IPS-18c (cell line): Measurements from ENCODE around the gene TPP1.

Source experiments
- H3K4me3 ChIP-seq: 2 replicates; pipeline ENCODE4 v1.7.0; 2013; ENCODE audit warnings: low read depth, mild to moderate bottlenecking, low read length, moderate library complexity; ENCODE audit not compliant: insufficient read depth
- H3K9me3 ChIP-seq: one replicate; pipeline ENCODE4 v1.6.1; 2013; ENCODE audit warnings: mild to moderate bottlenecking, low read length, moderate library complexity; ENCODE audit not compliant: control insufficient read depth, insufficient read depth

TPP1 gene

GRCh38 chr11:6619004-6619745 is at the start of gene TPP1:
Gene TPP1 (minus strand): TSS chr11:6619422. CDS start chr11:6619400, 22 bp downstream.
- Histone ChIP-seq H3K4me3 (peak within 1 kb of the TSS; percentile 69), H3K9me3 (no peaks in the 10 kb centered on the region)

- H3K4me3 ChIP-seq = no peak overlapping the region
Observed at GRCh38 chr11:6667733-6668374, 48.6 kb upstream of the TPP1 start.

GRCh38 chr11:6666302-6667183 is 47.3 kb upstream of the TPP1 start:
- Histone ChIP-seq H3K9me3 (no peaks in the 10 kb centered on the region), H3K4me3 (no peak overlapping the region)

More at GRCh38 chr11:6667733-6668374, 48.6 kb upstream of the TPP1 start:
- H3K9me3 ChIP-seq = no peaks in the 10 kb centered on the region

GRCh38 chr11:6664551-6664950 is 45.3 kb upstream of the TPP1 start:
- no peaks in the 10 kb centered on the region for H3K9me3 ChIP-seq
- H3K4me3 ChIP-seq = no peak overlapping the region

GRCh38 chr11:6663794-6664469 is 44.7 kb upstream of the TPP1 start:
- Histone ChIP-seq H3K4me3 (no peak overlapping the region), H3K9me3 (no peaks in the 10 kb centered on the region)

- no peak overlapping the region for H3K4me3 ChIP-seq
- no peaks in the 10 kb centered on the region for H3K9me3 ChIP-seq
Observed at GRCh38 chr11:6660712-6661111, 41.5 kb upstream of the TPP1 start.

GRCh38 chr11:6658647-6659046 is 39.4 kb upstream of the TPP1 start:
- H3K4me3 ChIP-seq = no peak overlapping the region

GRCh38 chr11:6657346-6657745 is 38.1 kb upstream of the TPP1 start:
- Histone ChIP-seq H3K4me3 (no peak overlapping the region), H3K9me3 (no peaks in the 10 kb centered on the region)

More at GRCh38 chr11:6658647-6659046, 39.4 kb upstream of the TPP1 start:
- no peaks in the 10 kb centered on the region for H3K9me3 ChIP-seq

- Histone ChIP-seq H3K9me3 (no peaks in the 10 kb centered on the region), H3K4me3 (peak overlapping the region; percentile 68; the same call in 1 of the 2 replicates)
Observed at GRCh38 chr11:6656936-6657335, 37.7 kb upstream of the TPP1 start.

GRCh38 chr11:6656584-6656915 is 37.3 kb upstream of the TPP1 start:
- peak overlapping the region; percentile 68; the same call in 1 of the 2 replicates for H3K4me3 ChIP-seq
- no peaks in the 10 kb centered on the region for H3K9me3 ChIP-seq

GRCh38 chr11:6655790-6656583 is 36.8 kb upstream of the TPP1 start, which contains the start of gene DCHS1:
Gene DCHS1 (minus strand): TSS chr11:6655809. CDS start chr11:6641613, 14,196 bp downstream.
- Histone ChIP-seq H3K4me3 (peak within 1 kb of the TSS; percentile 68), H3K9me3 (no peaks in the 10 kb centered on the region)

- Histone ChIP-seq H3K9me3 (no peaks in the 10 kb centered on the region), H3K4me3 (peak overlapping the region; percentile 66)
Observed at GRCh38 chr11:6655020-6655789, 36.0 kb upstream of the TPP1 start.

- peak overlapping the region; percentile 66 for H3K4me3 ChIP-seq
- H3K9me3 ChIP-seq = no peaks in the 10 kb centered on the region
Observed at GRCh38 chr11:6654281-6655019, 35.2 kb upstream of the TPP1 start.

GRCh38 chr11:6653656-6654055 is 34.4 kb upstream of the TPP1 start:
- Histone ChIP-seq H3K9me3 (no peaks in the 10 kb centered on the region), H3K4me3 (no peak overlapping the region)

- H3K4me3 ChIP-seq = no peak overlapping the region
Observed at GRCh38 chr11:6653097-6653496, 33.9 kb upstream of the TPP1 start.

More at GRCh38 chr11:6653097-6653496, 33.9 kb upstream of the TPP1 start:
- no peaks in the 10 kb centered on the region for H3K9me3 ChIP-seq
